Astrocyte (in vitro differentiated cells and primary cell): ENCODE results near the gene MAP2K2. TPM values are rescaled to one million over a fixed set of nuclear protein-coding genes. Genes with fewer than 3 reads are reported as not detected.
"Not testable (repeated sequence)": the region's sequence is repeated elsewhere in the genome, so short reads cannot be mapped to it uniquely, and the experiment has no call there.

ENCODE experiments used
- DNase-seq: peaks from one replicate; pipeline ENCODE4 v3.0.0-alpha.2; 2010; ENCODE audit warnings: low read depth
- FAIRE-seq: peaks from 2 replicates; lab custom pipeline; 2011; peaks lifted over from hg19 to GRCh38; lab: Jason Lieb, UNC
- H2AFZ ChIP-seq: 2 replicates; pipeline ENCODE4 v1.6.0; 2012; ENCODE audit warnings: low read depth, low read length, inconsistent platforms
- H3K27ac ChIP-seq: 2 replicates; pipeline ENCODE4 v1.5.1; 2011; ENCODE audit warnings: low read depth, low read length, inconsistent platforms
- H3K27me3 ChIP-seq: 2 replicates; pipeline ENCODE4 v1.6.0; 2011; ENCODE audit warnings: low read length, inconsistent platforms; ENCODE audit not compliant: insufficient read depth
- H3K36me3 ChIP-seq: 2 replicates; pipeline ENCODE4 v1.5.1; 2011; ENCODE audit warnings: low read length, inconsistent platforms; ENCODE audit not compliant: insufficient read depth
- H3K4me1 ChIP-seq: 2 replicates; pipeline ENCODE4 v1.5.1; 2011; ENCODE audit warnings: low read length, inconsistent platforms; ENCODE audit not compliant: insufficient read depth
- H3K4me2 ChIP-seq: 2 replicates; pipeline ENCODE4 v1.6.0; 2012; ENCODE audit warnings: low read length, inconsistent platforms
- H3K4me3 ChIP-seq: 2 replicates; pipeline ENCODE4 v1.5.1; 2011; ENCODE audit warnings: low read depth, mild to moderate bottlenecking, low read length, inconsistent platforms; ENCODE audit not compliant: insufficient read depth
- H3K79me2 ChIP-seq: 2 replicates; pipeline ENCODE4 v1.6.0; 2012; ENCODE audit warnings: mild to moderate bottlenecking, low read length, inconsistent platforms; ENCODE audit not compliant: insufficient read depth
- H3K9ac ChIP-seq: 2 replicates; pipeline ENCODE4 v1.6.0; 2012; ENCODE audit warnings: mild to moderate bottlenecking, low read length, inconsistent platforms
- H3K9me3 ChIP-seq: 2 replicates; pipeline ENCODE4 v1.5.1; 2012; ENCODE audit warnings: low read depth, mild to moderate bottlenecking, low read length, inconsistent platforms; ENCODE audit not compliant: insufficient read depth
- H4K20me1 ChIP-seq: 2 replicates; pipeline ENCODE4 v1.6.0; 2012; ENCODE audit warnings: low read length, inconsistent platforms; ENCODE audit not compliant: insufficient read depth
- H3K27ac Mint-ChIP-seq: one replicate; pipeline ENCODE4 v1.8.0; 2021; ENCODE audit warnings: mild to moderate bottlenecking, mixed read lengths; ENCODE audit not compliant: unreplicated experiment
- H3K27me3 Mint-ChIP-seq: one replicate; pipeline ENCODE4 v1.8.0; 2021; ENCODE audit warnings: low read depth, mixed read lengths; ENCODE audit not compliant: unreplicated experiment
- H3K36me3 Mint-ChIP-seq: one replicate; pipeline ENCODE4 v1.8.0; 2021; ENCODE audit warnings: low read depth, mixed read lengths; ENCODE audit not compliant: unreplicated experiment
- H3K4me1 Mint-ChIP-seq: one replicate; pipeline ENCODE4 v1.8.0; 2021; ENCODE audit warnings: low read depth, mixed read lengths; ENCODE audit not compliant: unreplicated experiment
- H3K4me3 Mint-ChIP-seq: one replicate; pipeline ENCODE4 v1.8.0; 2021; ENCODE audit warnings: mild to moderate bottlenecking, moderate library complexity, mixed read lengths; ENCODE audit not compliant: unreplicated experiment
- H3K9me3 Mint-ChIP-seq: one replicate; pipeline ENCODE4 v1.8.0; 2021; ENCODE audit warnings: mild to moderate bottlenecking, mixed read lengths; ENCODE audit not compliant: unreplicated experiment
- EZH2 ChIP-seq: IDR thresholded peaks from 2 replicates; pipeline ENCODE4 v1.6.1; 2012; ENCODE audit warnings: mild to moderate bottlenecking, low read length, inconsistent platforms; ENCODE audit not compliant: insufficient read depth
- total RNA-seq: library from RNA; stranded (reverse); gene quantifications from 2 replicates; pipeline ENCODE4 v1.2.1, GENCODE V29; 2021
- TF ChIP-seq, protein P1 (sequence below): IDR thresholded peaks from 2 replicates; pipeline ENCODE4 v1.5.1; 2011; ENCODE audit warnings: low read depth, mild to moderate bottlenecking, inconsistent platforms, low read length, moderate library complexity; ENCODE audit not compliant: insufficient read depth

The MAP2K2 gene
- total RNA-seq, 1 donor from 2014 or later, result 190 TPM

DNA sequence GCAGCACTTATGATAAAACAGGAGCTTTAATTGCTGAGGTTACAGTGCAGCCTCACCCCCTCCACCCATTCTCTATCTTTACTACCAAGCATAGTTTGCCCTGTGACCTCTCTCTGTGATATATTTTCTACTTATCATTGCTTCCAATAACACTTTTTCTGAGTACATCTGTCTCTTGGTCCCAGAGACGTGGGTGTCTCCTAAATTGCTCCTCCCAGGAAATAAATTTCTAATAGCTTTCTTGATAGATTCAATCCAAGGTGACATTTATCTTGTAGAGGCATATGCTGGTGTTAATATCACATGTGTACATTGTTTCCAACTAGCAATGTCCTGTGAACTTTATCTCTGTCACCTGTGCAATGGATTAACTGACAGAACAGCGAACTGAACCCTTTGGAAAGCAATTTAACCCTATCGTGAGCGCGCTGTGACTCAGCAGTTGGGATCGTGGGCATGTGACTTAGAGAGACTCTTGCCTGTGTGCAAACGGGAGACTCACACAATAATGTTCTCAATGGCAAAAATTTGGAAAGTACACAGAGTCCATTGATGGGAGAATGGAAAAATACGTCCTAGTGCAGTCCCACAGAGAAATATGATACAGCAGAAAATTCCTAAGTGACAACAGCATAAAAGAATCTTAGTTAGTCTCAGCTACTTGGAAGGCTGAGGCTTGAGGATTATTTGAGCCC is 7.0 kb upstream of the MAP2K2 start:
- Histone ChIP-seq H3K4me2 (peak overlapping the region; percentile 57), H3K36me3 (no peaks in the 10 kb centered on the region), H3K79me2 (no peaks in the 10 kb centered on the region), H3K9me3 (no peaks in the 10 kb centered on the region), H3K4me1 (peaks cover 11% of the 10 kb centered on the region), H3K27ac (peak overlapping the region; percentile 11), H3K9ac (peak overlapping the region; percentile 29), H2AFZ (no peak overlapping the region), H3K27me3 (no peaks in the 10 kb centered on the region), H3K4me3 (no peak overlapping the region), H4K20me1 (no peaks in the 10 kb centered on the region)
- H3K4me1 Mint-ChIP-seq, result peaks cover 6% of the 10 kb centered on the region
- H3K27ac Mint-ChIP-seq, result peak overlapping the region; percentile 67
- no peaks in the 10 kb centered on the region for H3K36me3 Mint-ChIP-seq
- TF ChIP-seq EZH2, result no peak
- TF ChIP-seq, protein P1, sequence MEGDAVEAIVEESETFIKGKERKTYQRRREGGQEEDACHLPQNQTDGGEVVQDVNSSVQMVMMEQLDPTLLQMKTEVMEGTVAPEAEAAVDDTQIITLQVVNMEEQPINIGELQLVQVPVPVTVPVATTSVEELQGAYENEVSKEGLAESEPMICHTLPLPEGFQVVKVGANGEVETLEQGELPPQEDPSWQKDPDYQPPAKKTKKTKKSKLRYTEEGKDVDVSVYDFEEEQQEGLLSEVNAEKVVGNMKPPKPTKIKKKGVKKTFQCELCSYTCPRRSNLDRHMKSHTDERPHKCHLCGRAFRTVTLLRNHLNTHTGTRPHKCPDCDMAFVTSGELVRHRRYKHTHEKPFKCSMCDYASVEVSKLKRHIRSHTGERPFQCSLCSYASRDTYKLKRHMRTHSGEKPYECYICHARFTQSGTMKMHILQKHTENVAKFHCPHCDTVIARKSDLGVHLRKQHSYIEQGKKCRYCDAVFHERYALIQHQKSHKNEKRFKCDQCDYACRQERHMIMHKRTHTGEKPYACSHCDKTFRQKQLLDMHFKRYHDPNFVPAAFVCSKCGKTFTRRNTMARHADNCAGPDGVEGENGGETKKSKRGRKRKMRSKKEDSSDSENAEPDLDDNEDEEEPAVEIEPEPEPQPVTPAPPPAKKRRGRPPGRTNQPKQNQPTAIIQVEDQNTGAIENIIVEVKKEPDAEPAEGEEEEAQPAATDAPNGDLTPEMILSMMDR, result no peak
- peak overlapping the region; percentile 29 for H3K4me3 Mint-ChIP-seq
- FAIRE-seq, result no peak
- H3K27me3 Mint-ChIP-seq, result no peaks in the 10 kb centered on the region
- H3K9me3 Mint-ChIP-seq, result no peaks in the 10 kb centered on the region
- DNase-seq, result peak; percentile 78

GRCh38 chr19:4129050-4129449 is 5.1 kb upstream of the MAP2K2 start:
- FAIRE-seq, H3K9ac ChIP-seq, H3K27me3 ChIP-seq, H3K9me3 ChIP-seq, H3K27ac ChIP-seq, H3K27ac Mint-ChIP-seq, DNase-seq, H3K4me3 ChIP-seq, H3K79me2 ChIP-seq, H3K4me2 ChIP-seq, H2AFZ ChIP-seq, H3K27me3 Mint-ChIP-seq, H3K36me3 ChIP-seq, H3K9me3 Mint-ChIP-seq, H3K4me3 Mint-ChIP-seq, H3K36me3 Mint-ChIP-seq, H4K20me1 ChIP-seq, H3K4me1 Mint-ChIP-seq: not testable (repeated sequence)
- H3K4me1 ChIP-seq, result peaks cover 17% of the 10 kb centered on the region

- DNase-seq, H3K9me3 ChIP-seq, H3K4me2 ChIP-seq, H3K4me3 ChIP-seq, FAIRE-seq, H3K4me3 Mint-ChIP-seq, H2AFZ ChIP-seq, H3K27me3 ChIP-seq, H3K27ac ChIP-seq, H3K27ac Mint-ChIP-seq, H3K9me3 Mint-ChIP-seq, H3K9ac ChIP-seq, H3K36me3 ChIP-seq, H4K20me1 ChIP-seq, H3K27me3 Mint-ChIP-seq, H3K36me3 Mint-ChIP-seq: not testable (repeated sequence)
- H3K4me1 Mint-ChIP-seq, result peaks cover 12% of the 10 kb centered on the region
- peaks cover 24% of the 10 kb centered on the region for H3K4me1 ChIP-seq
- peaks cover 13% of the 10 kb centered on the region for H3K79me2 ChIP-seq
Observed at GRCh38 chr19:4127322-4127721, 3.4 kb upstream of the MAP2K2 start.
